K562 (cell line): ENCODE data around the gene HRG. TPM values are rescaled to one million over a fixed set of nuclear protein-coding genes. Genes with fewer than 3 reads are reported as not detected.
A peak's percentile ranks its signal among the peaks of the same experiment; 100 is the strongest.

Experiments used
- ATAC-seq: fragments of 200-7000 bp; cut with Tn5 transposase; 3 replicates; pipeline ENCODE4 v1.9.1; 2020; ENCODE audit warnings: moderate library complexity
- BruUV-seq: library from RNA; stranded (reverse); fragments of 400-500 nt; replicated peaks from 2 replicates; lab custom pipeline; 2021; lab: Mats Ljungman, UMichigan
- CTCF ChIA-PET: fragments of 300-600 bp; formaldehyde crosslinking; extraction: SDS; loops from one replicate; lab custom pipeline; 2021; ENCODE audit warnings: low intra/inter-chr PET ratio; lab: Yijun Ruan, JAX
- POLR2A ChIA-PET: fragments of 300-600, 350-650 bp; sonication (Branson Sonifier 250); formaldehyde crosslinking; extraction: SDS; loops from one replicate; lab custom pipeline; 2021; ENCODE audit warnings: antibody characterized with exemption, inconsistent platforms; lab: Yijun Ruan, JAX
- DNase-seq, 4 experiments: peaks; one replicate each; pipeline versions ENCODE4 v3.0.0 to v3.0.0-alpha.2; 2011 to 2018; ENCODE audit warnings: low spot score in 3 of 4, mixed read lengths in 3 of 4; ENCODE audit errors: extremely low read depth in 1 of 4
- FAIRE-seq: peaks from 2 replicates; lab custom pipeline; 2011; peaks lifted over from hg19 to GRCh38; lab: Jason Lieb, UNC
- H2AFZ ChIP-seq: 2 replicates; pipeline ENCODE4 v1.6.0; 2011; ENCODE audit warnings: low read depth, low read length, control low read depth, inconsistent platforms
- H3K27ac ChIP-seq: fragments of 200-600 bp; 3 replicates; pipeline ENCODE4 v1.8.0; 2011; ENCODE audit warnings: low read depth, mild to moderate bottlenecking, control low read depth, inconsistent platforms, low read length, moderate library complexity, mixed read lengths; ENCODE audit errors: extremely low read depth
- H3K27me3 ChIP-seq, 2 experiments: fragments of 300-600 bp in 1 of 2; 2 replicates in 1 of 2; 3 replicates in 1 of 2; pipeline versions ENCODE4 v1.6.0 to v1.8.0; 2011; ENCODE audit warnings: inconsistent platforms in 2 of 2, low read length in 2 of 2, mild to moderate bottlenecking in 1 of 2, mixed read lengths in 1 of 2, moderate library complexity in 1 of 2; ENCODE audit not compliant: control insufficient read depth in 2 of 2, insufficient read depth in 2 of 2
- H3K36me3 ChIP-seq: fragments of 300-600 bp; 3 replicates; pipeline ENCODE4 v1.8.0; 2011; ENCODE audit warnings: mild to moderate bottlenecking, low read length, inconsistent platforms; ENCODE audit not compliant: control insufficient read depth, insufficient read depth
- H3K4me1 ChIP-seq, 2 experiments: fragments of 200-600 bp in 1 of 2; replicated peaks in 1 of 2; 2 replicates in 1 of 2; 3 replicates in 1 of 2; pipeline versions ENCODE4 v1.5.1 to v1.8.0; 2011; ENCODE audit warnings: inconsistent platforms in 2 of 2, low read length in 2 of 2, mild to moderate bottlenecking in 1 of 2, mixed read lengths in 1 of 2, moderate library complexity in 1 of 2; ENCODE audit not compliant: control insufficient read depth in 2 of 2, insufficient read depth in 2 of 2
- H3K4me2 ChIP-seq: 2 replicates; pipeline ENCODE4 v1.6.1; 2011; ENCODE audit warnings: low read length, control low read depth, inconsistent platforms, mixed read lengths; ENCODE audit not compliant: insufficient read depth
- H3K4me3 ChIP-seq: fragments of 200-600 bp; sonication (generic), shearing (Covaris generic); 2 replicates; pipeline ENCODE4 v1.5.1; 2016; ENCODE audit warnings: control low read depth, inconsistent platforms
- H3K79me2 ChIP-seq: fragments of 200-600 bp; 3 replicates; pipeline ENCODE4 v1.8.0; 2011; ENCODE audit warnings: low read length, inconsistent platforms; ENCODE audit not compliant: control insufficient read depth, insufficient read depth
- H3K9ac ChIP-seq, 2 experiments: 2 replicates each; pipeline versions ENCODE4 v1.6.0 to v1.6.1; 2011; ENCODE audit warnings: low read depth in 2 of 2, low read length in 2 of 2, control low read depth in 1 of 2, inconsistent platforms in 1 of 2, mild to moderate bottlenecking in 1 of 2, mixed read lengths in 1 of 2; ENCODE audit not compliant: insufficient read depth in 1 of 2
- H3K9me1 ChIP-seq: one replicate; pipeline ENCODE4 v1.6.0; 2011; ENCODE audit warnings: inconsistent platforms, mild to moderate bottlenecking, low read length, moderate library complexity; ENCODE audit not compliant: control insufficient read depth, insufficient read depth
- H3K9me3 ChIP-seq: replicated peaks from 2 replicates; pipeline ENCODE4 v1.5.1; 2011; ENCODE audit warnings: low read depth, low read length, inconsistent platforms; ENCODE audit not compliant: control insufficient read depth, insufficient read depth
- H4K20me1 ChIP-seq: replicated peaks from 2 replicates; pipeline ENCODE4 v1.6.1; 2011; ENCODE audit warnings: low read length, inconsistent platforms, mixed read lengths; ENCODE audit not compliant: control insufficient read depth, insufficient read depth
- GABPA ChIP-seq: fragments of 200-800 bp; sonication (Bioruptor generic); conservative IDR thresholded peaks from 2 replicates; pipeline ENCODE4 v1.6.1; 2016; ENCODE audit warnings: low read depth, missing genetic modification characterization, missing compliant biosample characterization
- KDM1A ChIP-seq, 2 experiments: fragments of 450-650 bp; IDR thresholded peaks; 2 replicates each; pipeline ENCODE4 v1.6.1; 2016; ENCODE audit warnings: mild to moderate bottlenecking in 2 of 2
- MNT ChIP-seq, 2 experiments: fragments of 450-650 bp; conservative IDR thresholded peaks; 2 replicates each; pipeline ENCODE4 v1.6.1; 2017; ENCODE audit warnings: mild to moderate bottlenecking in 2 of 2, moderate library complexity in 2 of 2
- RNF219 ChIP-seq: fragments of 250-450 bp; sonication (Bioruptor Pico); IDR thresholded peaks from 2 replicates; pipeline ENCODE4 v1.5.0; 2022; ENCODE audit warnings: mild to moderate bottlenecking
- SAP30 ChIP-seq: fragments of 200-600 bp; sonication (generic); IDR thresholded peaks from 2 replicates; pipeline ENCODE4 v1.6.1; 2012; ENCODE audit warnings: borderline replicate concordance, low read depth, mild to moderate bottlenecking, moderate library complexity, low read length, control low read depth, inconsistent platforms; ENCODE audit not compliant: insufficient read depth, poor library complexity, severe bottlenecking
- SMAD4 ChIP-seq: fragments of 250-450 bp; sonication (Bioruptor Pico); conservative IDR thresholded peaks from 2 replicates; pipeline ENCODE4 v1.8.0; 2021; ENCODE audit warnings: inconsistent platforms, mild to moderate bottlenecking, moderate library complexity
- ZBTB34 ChIP-seq: fragments of 250-450 bp; sonication (Bioruptor Pico); IDR thresholded peaks from 2 replicates; pipeline ENCODE4 v1.8.0; 2021; ENCODE audit warnings: mild to moderate bottlenecking, moderate library complexity
- ZNF696 ChIP-seq: fragments of 250-450 bp; sonication (Bioruptor Pico); conservative IDR thresholded peaks from 2 replicates; pipeline ENCODE4 v1.4.0; 2020; ENCODE audit warnings: mild to moderate bottlenecking, moderate library complexity
- ZNF75A ChIP-seq: fragments of 450-650 bp; formaldehyde crosslinking; IDR thresholded peaks from 2 replicates; pipeline ENCODE4 v1.4.0; 2020; ENCODE audit warnings: mild to moderate bottlenecking
- WGBS: fragments of 100-300 bp; shearing (Covaris generic); methylation state at CpG from one replicate; pipeline ENCODE4 v1.1.6; 2016; ENCODE audit warnings: low coverage, mixed read lengths; ENCODE audit not compliant: insufficient coverage; ENCODE audit errors: missing lambda C conversion rate; 5-methylcytosine and 5-hydroxymethylcytosine counted together
- in situ Hi-C: fragments of 300-500 bp; cut with MboI; formaldehyde crosslinking; loops from 4 replicates; pipeline ENCODE4 v1.15.0; 2018; ENCODE audit warnings: inconsistent platforms, mixed read lengths
- intact Hi-C: fragments of 100-400 bp; cut with micrococcal nuclease; formaldehyde crosslinking; loops from 2 replicates; pipeline ENCODE4 v1.14.2; 2022
- polyA plus RNA-seq, 8 experiments: library from polyadenylated mRNA; depleted of rRNA in 4 of 8; stranded (reverse) in 5 of 8; unstranded in 3 of 8; fragments of >200 nt; fragmentation: Nextera tagmentation in 2 of 8; fragmentation: Illumina TruSeq in 1 of 8; extraction: Ambion mirVana in 2 of 8; extraction: Trizol in 1 of 8; gene quantifications; 2 replicates each; pipeline versions ENCODE4 v1.2.1 to v1.2.3, GENCODE V29; 2011 to 2014; ENCODE audit warnings: inconsistent platforms in 1 of 8, missing spikeins in 1 of 8
- total RNA-seq, 7 experiments: library from RNA; depleted of rRNA in 6 of 7; stranded (reverse); fragments of >200 nt in 6 of 7; fragmentation: Illumina TruSeq in 2 of 7; extraction: Trizol in 2 of 7; gene quantifications; 2 replicates each; pipeline versions ENCODE4 v1.2.1 to v1.2.3, GENCODE V29; 2011 to 2021; ENCODE audit warnings: low replicate concordance in 1 of 7

Gene HRG
- total and polyA plus RNA-seq, 9 of the 15 experiments (the other 6 are each of a cell fraction or from before 2014, with no cell fraction given), result not detected

GRCh38 chr3:186680869-186681268 is 15.1 kb downstream of the HRG start:
- no peak overlapping the region for H3K4me2 ChIP-seq
- in situ Hi-C loops, result no loop called here
- 0% methylated on average over 1 of the region's 1 CpG for WGBS
- ChIA-PET CTCF (no interaction called here), POLR2A (no interaction called here)
- no peaks in the 10 kb centered on the region; a peak in 1 of 5 replicates for H3K4me1 ChIP-seq
- no TSS peak for BruUV-seq
- H4K20me1 ChIP-seq, result no peaks in the 10 kb centered on the region
- no peak overlapping the region for H3K27ac ChIP-seq
- FAIRE-seq, result no peak
- no peak overlapping the region for H2AFZ ChIP-seq
- peaks cover 3% of the 10 kb centered on the region; the same call in 1 of the 2 replicates for H3K9me3 ChIP-seq
- H3K79me2 ChIP-seq, result no peaks in the 10 kb centered on the region
- H3K9ac ChIP-seq, result no peak overlapping the region
- no peak overlapping the region for H3K4me3 ChIP-seq
- no peaks in the 10 kb centered on the region for H3K36me3 ChIP-seq
- peaks cover 2 to 33% of the 10 kb centered on the region in 2 experiments; a peak in 4 of 5 replicates for H3K27me3 ChIP-seq
- ATAC-seq, result no peak
- H3K9me1 ChIP-seq, result no peaks in the 10 kb centered on the region
- DNase-seq, result no peak
- intact Hi-C loops, result no loop called here
- no peak for TF ChIP-seq ZNF75A (CRISPR knock-in tag)
- no peak for TF ChIP-seq RNF219 (CRISPR knock-in tag)

DNA sequence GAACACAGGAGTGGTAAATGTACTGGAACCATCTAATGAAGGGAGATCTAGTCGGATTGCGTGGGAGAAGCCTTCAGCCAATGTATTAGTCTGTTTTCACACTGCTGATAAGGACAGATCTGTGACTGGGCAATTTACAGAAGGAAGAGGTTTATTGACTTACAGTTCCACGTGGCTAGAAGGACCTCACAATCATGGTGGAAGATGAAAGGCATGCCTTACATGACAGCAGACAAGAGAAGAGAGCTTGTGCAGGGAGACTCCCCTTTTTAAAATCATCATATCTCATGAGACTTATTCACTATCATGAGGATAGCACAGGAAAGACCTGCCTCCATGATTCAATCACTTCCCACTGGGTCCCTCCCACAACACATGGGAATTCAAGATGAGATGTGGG is 17.0 kb downstream of the HRG start:
- no peak overlapping the region for H3K27ac ChIP-seq
- H3K4me2 ChIP-seq, result no peak overlapping the region
- FAIRE-seq, result no peak
- H3K4me3 ChIP-seq, result no peak overlapping the region
- in situ Hi-C loops (no loop called here), intact Hi-C loops (no loop called here)
- no peaks in the 10 kb centered on the region for H3K36me3 ChIP-seq
- DNase-seq, result no peak
- ATAC-seq, result no peak
- H3K79me2 ChIP-seq, result no peaks in the 10 kb centered on the region
- no peaks in the 10 kb centered on the region; a peak in 1 of 5 replicates for H3K4me1 ChIP-seq
- H2AFZ ChIP-seq, result no peak overlapping the region
- 0% methylated on average over 3 of the region's 3 CpGs for WGBS
- H3K9me1 ChIP-seq, result no peaks in the 10 kb centered on the region
- H3K27me3 ChIP-seq, result peaks cover 5 to 28% of the 10 kb centered on the region in 2 experiments; a peak in 4 of 5 replicates
- CTCF ChIA-PET, result no interaction called here
- H3K9me3 ChIP-seq, result peaks cover 3% of the 10 kb centered on the region; the same call in 1 of the 2 replicates
- POLR2A ChIA-PET, result no interaction called here
- no peaks in the 10 kb centered on the region for H4K20me1 ChIP-seq
- no peak overlapping the region for H3K9ac ChIP-seq
- BruUV-seq, result no TSS peak
- TF ChIP-seq SMAD4 (CRISPR knock-in tag) (no peak), ZNF696 (CRISPR knock-in tag) (no peak), GABPA (tag) (no peak), KDM1A (IDR thresholded peaks at IDR 0.05) (0 out of 4 replicates have a peak, but pooled peaks of 1 of the 2 experiments have one; percentile 21), MNT (conservative IDR thresholded peaks at IDR 0.05) (peak; percentile 36 to 62; a peak in 1 of 4 replicates), ZBTB34 (CRISPR knock-in tag) (no peak), SAP30 (no peak)
